ENCODE measurements around the gene MKNK2. TPM values are rescaled to one million over a fixed set of nuclear protein-coding genes. Genes with fewer than 3 reads are reported as not detected.

MKNK2 gene
- total RNA-seq, 1 experiment from 2014 or later, result 240 TPM

DNA sequence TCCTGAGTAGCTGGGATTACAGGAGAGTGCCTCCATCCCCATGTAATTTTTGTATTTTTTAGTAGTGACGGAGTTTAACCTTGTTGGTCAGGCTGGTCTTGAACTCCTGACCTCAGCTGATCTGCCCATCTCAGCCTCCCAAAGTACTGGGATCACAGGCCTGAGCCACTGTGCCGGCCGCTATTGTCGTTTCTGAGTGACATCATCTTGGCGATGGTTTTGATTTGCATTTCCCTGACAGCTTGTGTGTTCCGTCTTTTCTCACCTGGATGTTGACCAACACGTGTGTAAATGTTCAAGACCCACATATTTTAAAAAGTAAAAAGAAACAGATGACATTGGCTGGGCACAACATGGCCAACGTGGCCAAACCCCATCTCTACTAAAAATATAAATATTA lies 12.8 kb upstream of the MKNK2 start:
- in situ Hi-C loops (cut with HindIII; ENCODE audit: low pct_unique_long_range_greater_than_20kb, low sequenced_read_pairs), result no loop called here
- BruUV-seq (replicated peaks), result no TSS peak
- TF ChIP-seq, protein P1, sequence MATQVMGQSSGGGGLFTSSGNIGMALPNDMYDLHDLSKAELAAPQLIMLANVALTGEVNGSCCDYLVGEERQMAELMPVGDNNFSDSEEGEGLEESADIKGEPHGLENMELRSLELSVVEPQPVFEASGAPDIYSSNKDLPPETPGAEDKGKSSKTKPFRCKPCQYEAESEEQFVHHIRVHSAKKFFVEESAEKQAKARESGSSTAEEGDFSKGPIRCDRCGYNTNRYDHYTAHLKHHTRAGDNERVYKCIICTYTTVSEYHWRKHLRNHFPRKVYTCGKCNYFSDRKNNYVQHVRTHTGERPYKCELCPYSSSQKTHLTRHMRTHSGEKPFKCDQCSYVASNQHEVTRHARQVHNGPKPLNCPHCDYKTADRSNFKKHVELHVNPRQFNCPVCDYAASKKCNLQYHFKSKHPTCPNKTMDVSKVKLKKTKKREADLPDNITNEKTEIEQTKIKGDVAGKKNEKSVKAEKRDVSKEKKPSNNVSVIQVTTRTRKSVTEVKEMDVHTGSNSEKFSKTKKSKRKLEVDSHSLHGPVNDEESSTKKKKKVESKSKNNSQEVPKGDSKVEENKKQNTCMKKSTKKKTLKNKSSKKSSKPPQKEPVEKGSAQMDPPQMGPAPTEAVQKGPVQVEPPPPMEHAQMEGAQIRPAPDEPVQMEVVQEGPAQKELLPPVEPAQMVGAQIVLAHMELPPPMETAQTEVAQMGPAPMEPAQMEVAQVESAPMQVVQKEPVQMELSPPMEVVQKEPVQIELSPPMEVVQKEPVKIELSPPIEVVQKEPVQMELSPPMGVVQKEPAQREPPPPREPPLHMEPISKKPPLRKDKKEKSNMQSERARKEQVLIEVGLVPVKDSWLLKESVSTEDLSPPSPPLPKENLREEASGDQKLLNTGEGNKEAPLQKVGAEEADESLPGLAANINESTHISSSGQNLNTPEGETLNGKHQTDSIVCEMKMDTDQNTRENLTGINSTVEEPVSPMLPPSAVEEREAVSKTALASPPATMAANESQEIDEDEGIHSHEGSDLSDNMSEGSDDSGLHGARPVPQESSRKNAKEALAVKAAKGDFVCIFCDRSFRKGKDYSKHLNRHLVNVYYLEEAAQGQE (IDR thresholded peaks at IDR 0.05; ENCODE audit: insufficient read depth in 1 of 2, low read depth in 2 of 2, low read length in 1 of 2), result no peak
- TF ChIP-seq, protein P2, sequence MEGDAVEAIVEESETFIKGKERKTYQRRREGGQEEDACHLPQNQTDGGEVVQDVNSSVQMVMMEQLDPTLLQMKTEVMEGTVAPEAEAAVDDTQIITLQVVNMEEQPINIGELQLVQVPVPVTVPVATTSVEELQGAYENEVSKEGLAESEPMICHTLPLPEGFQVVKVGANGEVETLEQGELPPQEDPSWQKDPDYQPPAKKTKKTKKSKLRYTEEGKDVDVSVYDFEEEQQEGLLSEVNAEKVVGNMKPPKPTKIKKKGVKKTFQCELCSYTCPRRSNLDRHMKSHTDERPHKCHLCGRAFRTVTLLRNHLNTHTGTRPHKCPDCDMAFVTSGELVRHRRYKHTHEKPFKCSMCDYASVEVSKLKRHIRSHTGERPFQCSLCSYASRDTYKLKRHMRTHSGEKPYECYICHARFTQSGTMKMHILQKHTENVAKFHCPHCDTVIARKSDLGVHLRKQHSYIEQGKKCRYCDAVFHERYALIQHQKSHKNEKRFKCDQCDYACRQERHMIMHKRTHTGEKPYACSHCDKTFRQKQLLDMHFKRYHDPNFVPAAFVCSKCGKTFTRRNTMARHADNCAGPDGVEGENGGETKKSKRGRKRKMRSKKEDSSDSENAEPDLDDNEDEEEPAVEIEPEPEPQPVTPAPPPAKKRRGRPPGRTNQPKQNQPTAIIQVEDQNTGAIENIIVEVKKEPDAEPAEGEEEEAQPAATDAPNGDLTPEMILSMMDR (IDR thresholded peaks at IDR 0.05), result no peak
- intact Hi-C loops (cut with micrococcal nuclease; ENCODE audit: unreplicated experiment), result no loop called here
- ATAC-seq (no peak), DNase-seq (ENCODE audit: low read depth, low spot score) (no peak)
- ChIA-PET POLR2A (no interaction called here), CTCF (no interaction called here)
- no peaks in the 10 kb centered on the region for H3K36me3 ChIP-seq (ENCODE audit: control insufficient read depth, insufficient read depth, low read length)
- peaks cover 30% of the 10 kb centered on the region for H3K4me1 ChIP-seq (ENCODE audit: control insufficient read depth, insufficient read depth, low read length)
- no peak overlapping the region for H3K4me3 ChIP-seq (ENCODE audit: low read depth in 2 of 2, low read length in 2 of 2)
- no peaks in the 10 kb centered on the region for H3K27me3 ChIP-seq (ENCODE audit: control insufficient read depth, insufficient read depth, low read length)
- H3K27ac ChIP-seq (ENCODE audit: low read length), result no peak overlapping the region; the same call in 1 of the 2 replicates
- no peaks in the 10 kb centered on the region for H3K9me3 ChIP-seq (ENCODE audit: control insufficient read depth, insufficient read depth, low read depth, low read length)

DNA sequence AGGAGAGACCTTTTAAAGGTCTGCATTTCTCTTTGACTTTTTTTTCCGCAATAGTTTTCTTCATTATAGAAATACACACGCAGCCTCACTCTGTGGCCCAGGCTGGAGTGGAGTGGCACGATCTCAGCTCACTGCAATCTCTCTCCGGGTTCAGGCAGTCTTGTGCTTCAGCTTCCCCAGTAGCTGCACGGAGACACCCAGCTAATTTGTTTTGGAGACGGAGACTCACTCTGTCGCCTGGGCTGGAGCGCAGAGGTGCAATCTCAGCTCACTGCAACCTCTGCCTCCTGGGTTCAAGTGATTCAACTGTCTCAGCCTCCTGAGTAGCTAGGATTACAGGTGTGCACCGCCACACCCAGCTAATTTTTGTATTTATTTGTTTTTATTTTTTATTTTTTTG lies 11.7 kb upstream of the MKNK2 start:
- H3K4me1 ChIP-seq (ENCODE audit: control insufficient read depth, insufficient read depth, low read length), result peaks cover 40% of the 10 kb centered on the region
- DNase-seq (ENCODE audit: low read depth, low spot score), result no peak
- no peaks in the 10 kb centered on the region for H3K9me3 ChIP-seq (ENCODE audit: control insufficient read depth, insufficient read depth, low read depth, low read length)
- POLR2A ChIA-PET, result no interaction called here
- BruUV-seq (replicated peaks), result no TSS peak
- CTCF ChIA-PET, result no interaction called here
- intact Hi-C loops (cut with micrococcal nuclease; ENCODE audit: unreplicated experiment) (no loop called here), in situ Hi-C loops (cut with HindIII; ENCODE audit: low pct_unique_long_range_greater_than_20kb, low sequenced_read_pairs) (no loop called here)
- TF ChIP-seq TCF7L2 (IDR thresholded peaks at IDR 0.05; ENCODE audit: low read depth, low read length), result no peak
- TF ChIP-seq, protein P1 (IDR thresholded peaks at IDR 0.05; ENCODE audit: insufficient read depth in 1 of 2, low read depth in 2 of 2, low read length in 1 of 2), result no peak
- TF ChIP-seq POLR2AphosphoS5 (IDR thresholded peaks at IDR 0.05; ENCODE audit: low read depth, low read length), result no peak
- TF ChIP-seq, protein P2 (IDR thresholded peaks at IDR 0.05), result no peak
- TF ChIP-seq SIN3A (IDR thresholded peaks at IDR 0.05; ENCODE audit: borderline replicate concordance, insufficient read depth, low read depth, low read length), result no peak
- peak overlapping the region; percentile 86 for H3K27ac ChIP-seq (ENCODE audit: low read length)
- H3K27me3 ChIP-seq (ENCODE audit: control insufficient read depth, insufficient read depth, low read length), result no peaks in the 10 kb centered on the region
- H3K36me3 ChIP-seq (ENCODE audit: control insufficient read depth, insufficient read depth, low read length), result no peaks in the 10 kb centered on the region
- no peak overlapping the region for H3K4me3 ChIP-seq (ENCODE audit: low read depth in 2 of 2, low read length in 2 of 2)
- no peak for ATAC-seq

Measured in Panc1 (cell line).